Measurements from ENCODE around the gene AP2A1. TPM values are rescaled to one million over a fixed set of nuclear protein-coding genes. Genes with fewer than 3 reads are reported as not detected.

The AP2A1 gene
- total RNA-seq, 4 donors from 2014 or later = 69.9 to 103 (median 76.1) TPM

GRCh38 chr19:49807904-49808675 is 41.3 kb downstream of the AP2A1 start:
- no peaks in the 10 kb centered on the region for H3K27me3 ChIP-seq
- ATAC-seq = no peak
- H3K27ac ChIP-seq = peak overlapping the region in 3 of 4 donors; percentile 86 to 92 (median 87)
- 76 to 100% methylated on average over 1 to 3 of the region's 20 CpGs for WGBS, 2 donors (ENCODE audit: low coverage in 1 of 2)
- H3K4me3 ChIP-seq = peak overlapping the region in 1 of 2 donors; percentile 68
- H3K9me3 ChIP-seq = no peaks in the 10 kb centered on the region
- no peak for TF ChIP-seq EP300 (IDR thresholded peaks at IDR 0.05)
- H3K36me3 ChIP-seq = peaks cover 0 to 48% of the 10 kb centered on the region in 2 donors
- peaks cover 0 to 45% (median 11%) of the 10 kb centered on the region in 3 donors for H3K4me1 ChIP-seq

GRCh38 chr19:49808711-49809159 is 41.9 kb downstream of the AP2A1 start:
- H3K36me3 ChIP-seq = peaks cover 0 to 41% of the 10 kb centered on the region in 2 donors
- ATAC-seq = peak; percentile 62
- H3K27me3 ChIP-seq = no peaks in the 10 kb centered on the region
- H3K27ac ChIP-seq = peak overlapping the region; percentile 55 to 92 (median 86)
- TF ChIP-seq POLR2AphosphoS5 (IDR thresholded peaks at IDR 0.05) (peak; percentile 22), EP300 (IDR thresholded peaks at IDR 0.05) (no peak), POLR2A (IDR thresholded peaks at IDR 0.05) (peak in 1 of 2 donors; percentile 7), CTCF (IDR thresholded peaks at IDR 0.05) (peak in 1 of 4 experiments; percentile 17)
- H3K4me1 ChIP-seq = peaks cover 0 to 43% (median 11%) of the 10 kb centered on the region in 3 donors
- WGBS, 2 donors (ENCODE audit: low coverage in 1 of 2) = 0% methylated on average over 4 to 12 of the region's 31 CpGs
- H3K4me3 ChIP-seq = peak overlapping the region; percentile 68 to 80
- H3K9me3 ChIP-seq = no peaks in the 10 kb centered on the region

GRCh38 chr19:49809160-49809940 is 42.5 kb downstream of the AP2A1 start:
- Histone ChIP-seq H3K36me3 (peaks cover 0 to 35% of the 10 kb centered on the region in 2 donors), H3K4me3 (peak overlapping the region; percentile 68 to 80), H3K4me1 (peaks cover 0 to 49% (median 11%) of the 10 kb centered on the region in 3 donors), H3K27me3 (no peaks in the 10 kb centered on the region), H3K9me3 (no peaks in the 10 kb centered on the region), H3K27ac (peak overlapping the region; percentile 55 to 92 (median 86))
- 3 to 4% methylated on average over 7 to 8 of the region's 50 CpGs for WGBS, 2 donors (ENCODE audit: low coverage in 1 of 2)
- ATAC-seq = peak; percentile 27
- TF ChIP-seq POLR2AphosphoS5 (IDR thresholded peaks at IDR 0.05) (peak; percentile 25), POLR2A (IDR thresholded peaks at IDR 0.05) (no peak), CTCF (IDR thresholded peaks at IDR 0.05) (peak in 2 of 4 experiments; percentile 7 to 36)

GRCh38 chr19:49809941-49810389 is 43.2 kb downstream of the AP2A1 start:
- no peak for ATAC-seq
- Histone ChIP-seq H3K9me3 (no peaks in the 10 kb centered on the region), H3K27me3 (no peaks in the 10 kb centered on the region), H3K4me1 (peaks cover 0 to 51% (median 11%) of the 10 kb centered on the region in 3 donors), H3K4me3 (peak overlapping the region; percentile 68 to 80), H3K36me3 (peaks cover 0 to 29% of the 10 kb centered on the region in 2 donors), H3K27ac (peak overlapping the region; percentile 55 to 92 (median 86))
- TF ChIP-seq CTCF (IDR thresholded peaks at IDR 0.05) = no peak
- no CpG with 5 or more reads among the region's 5 CpGs for WGBS, 2 donors (ENCODE audit: low coverage in 1 of 2)

- Histone ChIP-seq H3K9me3 (no peaks in the 10 kb centered on the region), H3K4me1 (peaks cover 0 to 52% (median 11%) of the 10 kb centered on the region in 3 donors), H3K36me3 (peaks cover 0 to 15% of the 10 kb centered on the region in 2 donors), H3K27me3 (no peaks in the 10 kb centered on the region), H3K27ac (peak overlapping the region in 1 of 4 donors; percentile 11), H3K4me3 (no peak overlapping the region)
- WGBS, 2 donors (ENCODE audit: low coverage in 1 of 2) = 90% methylated on average over 5 of the region's 6 CpGs; no CpG with 5 or more reads in 1 of the 2 donors
- TF ChIP-seq POLR2A (IDR thresholded peaks at IDR 0.05) = no peak
- TF ChIP-seq CTCF (IDR thresholded peaks at IDR 0.05) = no peak
- TF ChIP-seq POLR2AphosphoS5 (IDR thresholded peaks at IDR 0.05) = no peak
- TF ChIP-seq EP300 (IDR thresholded peaks at IDR 0.05) = no peak
- ATAC-seq = no peak
These were observed 44.5 kb downstream of the AP2A1 start for GRCh38 chr19:49811328-49811727.

Data from gastroesophageal sphincter (tissue), 4 donors.